Nephron progenitor cell (in vitro differentiated cells): Measurements from ENCODE around the gene SMPD1.

Source experiments
- DNase-seq: peaks from one replicate; pipeline ENCODE4 v3.0.0; 2021
- H3K27ac Mint-ChIP-seq: 2 replicates; pipeline ENCODE4 v1.8.0; 2021; ENCODE audit warnings: mild to moderate bottlenecking, moderate library complexity, mixed read lengths
- H3K27me3 Mint-ChIP-seq: 2 replicates; pipeline ENCODE4 v1.8.0; 2021; ENCODE audit warnings: mild to moderate bottlenecking, low read depth, mixed read lengths; ENCODE audit not compliant: poor library complexity
- H3K36me3 Mint-ChIP-seq: 2 replicates; pipeline ENCODE4 v1.8.0; 2021; ENCODE audit warnings: low read depth, mixed read lengths
- H3K4me1 Mint-ChIP-seq: 2 replicates; pipeline ENCODE4 v1.8.0; 2021; ENCODE audit warnings: mixed read lengths
- H3K4me3 Mint-ChIP-seq: 2 replicates; pipeline ENCODE4 v1.8.0; 2021; ENCODE audit warnings: mild to moderate bottlenecking, moderate library complexity, mixed read lengths
- H3K9me3 Mint-ChIP-seq: 2 replicates; pipeline ENCODE4 v1.8.0; 2021; ENCODE audit warnings: mild to moderate bottlenecking, moderate library complexity, mixed read lengths
- TF ChIP-seq, protein P1 (sequence below): fragments of 200-600 bp; sonication (generic); IDR thresholded peaks from 2 replicates; pipeline ENCODE4 v1.5.0; 2021; ENCODE audit warnings: antibody characterized with exemption

SMPD1 gene

GRCh38 chr11:6419009-6419631, 28.8 kb downstream of the SMPD1 start, which contains the start of gene APBB1:
APBB1 (minus strand) TSS chr11:6419094; CDS start chr11:6411347, 7,747 bp downstream.
- H3K27ac Mint-ChIP-seq: no peak within 1 kb of the TSS
- H3K4me1 Mint-ChIP-seq: peaks cover 10% of the 10 kb centered on the region
- H3K4me3 Mint-ChIP-seq: peak within 1 kb of the TSS; percentile 84
- DNase-seq: peak; percentile 79
- peaks cover 39% of the 10 kb centered on the region for H3K27me3 Mint-ChIP-seq
- H3K9me3 Mint-ChIP-seq: no peaks in the 10 kb centered on the region
- TF ChIP-seq, protein P1, sequence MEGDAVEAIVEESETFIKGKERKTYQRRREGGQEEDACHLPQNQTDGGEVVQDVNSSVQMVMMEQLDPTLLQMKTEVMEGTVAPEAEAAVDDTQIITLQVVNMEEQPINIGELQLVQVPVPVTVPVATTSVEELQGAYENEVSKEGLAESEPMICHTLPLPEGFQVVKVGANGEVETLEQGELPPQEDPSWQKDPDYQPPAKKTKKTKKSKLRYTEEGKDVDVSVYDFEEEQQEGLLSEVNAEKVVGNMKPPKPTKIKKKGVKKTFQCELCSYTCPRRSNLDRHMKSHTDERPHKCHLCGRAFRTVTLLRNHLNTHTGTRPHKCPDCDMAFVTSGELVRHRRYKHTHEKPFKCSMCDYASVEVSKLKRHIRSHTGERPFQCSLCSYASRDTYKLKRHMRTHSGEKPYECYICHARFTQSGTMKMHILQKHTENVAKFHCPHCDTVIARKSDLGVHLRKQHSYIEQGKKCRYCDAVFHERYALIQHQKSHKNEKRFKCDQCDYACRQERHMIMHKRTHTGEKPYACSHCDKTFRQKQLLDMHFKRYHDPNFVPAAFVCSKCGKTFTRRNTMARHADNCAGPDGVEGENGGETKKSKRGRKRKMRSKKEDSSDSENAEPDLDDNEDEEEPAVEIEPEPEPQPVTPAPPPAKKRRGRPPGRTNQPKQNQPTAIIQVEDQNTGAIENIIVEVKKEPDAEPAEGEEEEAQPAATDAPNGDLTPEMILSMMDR: no peak
- no peaks in the 10 kb centered on the region for H3K36me3 Mint-ChIP-seq

DNA sequence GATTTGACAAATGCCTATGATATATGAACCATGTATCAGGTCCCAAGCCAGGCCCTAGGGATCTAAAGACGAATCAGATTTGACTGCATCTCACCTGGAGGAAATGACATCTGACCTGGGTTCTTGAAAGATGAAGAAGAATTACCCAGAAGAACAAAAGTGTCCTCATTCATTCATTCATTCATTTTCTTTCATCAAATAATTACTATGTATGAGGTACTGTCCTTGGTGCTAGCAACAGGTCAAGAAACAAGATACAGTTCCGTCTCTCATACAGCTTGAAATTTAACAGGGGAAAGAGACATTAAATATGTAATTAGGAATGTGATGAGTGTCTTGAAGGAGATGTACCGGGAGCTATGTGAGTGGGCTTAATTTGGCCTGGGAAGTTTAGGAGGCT, 30.4 kb downstream of the SMPD1 start:
- peaks cover 10% of the 10 kb centered on the region for H3K4me1 Mint-ChIP-seq
- H3K36me3 Mint-ChIP-seq: no peaks in the 10 kb centered on the region
- no peak for DNase-seq
- no peak overlapping the region for H3K27ac Mint-ChIP-seq
- TF ChIP-seq, protein P1: no peak
- H3K4me3 Mint-ChIP-seq: no peak overlapping the region
- no peaks in the 10 kb centered on the region for H3K9me3 Mint-ChIP-seq
- H3K27me3 Mint-ChIP-seq: peaks cover 54% of the 10 kb centered on the region

DNA sequence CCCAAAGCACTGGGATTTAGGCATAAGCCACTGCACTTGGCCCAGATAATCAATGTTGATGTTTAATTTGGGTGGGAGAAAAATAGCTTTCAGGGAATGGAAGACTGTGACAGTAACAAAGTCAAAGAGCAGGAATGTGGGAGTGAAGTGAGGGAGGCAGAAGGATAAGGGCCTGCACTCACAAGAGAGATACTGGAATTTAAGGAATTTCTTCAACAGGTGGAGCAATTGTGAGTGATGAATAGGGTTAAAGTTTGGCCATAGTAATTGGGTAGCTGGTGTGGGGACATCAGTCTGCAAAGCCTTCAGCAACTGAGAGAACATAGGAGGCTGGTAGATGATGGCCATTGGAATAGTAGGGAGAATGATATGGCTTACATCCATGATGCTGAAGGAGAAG, 37.2 kb downstream of the SMPD1 start:
- H3K9me3 Mint-ChIP-seq: no peaks in the 10 kb centered on the region
- H3K36me3 Mint-ChIP-seq: no peaks in the 10 kb centered on the region
- DNase-seq: no peak
- no peak overlapping the region for H3K27ac Mint-ChIP-seq
- no peak overlapping the region for H3K4me3 Mint-ChIP-seq
- H3K27me3 Mint-ChIP-seq: peaks cover 50% of the 10 kb centered on the region
- no peaks in the 10 kb centered on the region for H3K4me1 Mint-ChIP-seq
- TF ChIP-seq, protein P1: no peak

- H3K9me3 Mint-ChIP-seq: no peaks in the 10 kb centered on the region
- H3K27ac Mint-ChIP-seq: no peak overlapping the region
- DNase-seq: no peak
- TF ChIP-seq, protein P1: no peak
- no peaks in the 10 kb centered on the region for H3K4me1 Mint-ChIP-seq
- no peak overlapping the region for H3K4me3 Mint-ChIP-seq
- H3K36me3 Mint-ChIP-seq: no peaks in the 10 kb centered on the region
- H3K27me3 Mint-ChIP-seq: peaks cover 14% of the 10 kb centered on the region
Measured at GRCh38 chr11:6431861-6432260, 41.6 kb downstream of the SMPD1 start.

DNA sequence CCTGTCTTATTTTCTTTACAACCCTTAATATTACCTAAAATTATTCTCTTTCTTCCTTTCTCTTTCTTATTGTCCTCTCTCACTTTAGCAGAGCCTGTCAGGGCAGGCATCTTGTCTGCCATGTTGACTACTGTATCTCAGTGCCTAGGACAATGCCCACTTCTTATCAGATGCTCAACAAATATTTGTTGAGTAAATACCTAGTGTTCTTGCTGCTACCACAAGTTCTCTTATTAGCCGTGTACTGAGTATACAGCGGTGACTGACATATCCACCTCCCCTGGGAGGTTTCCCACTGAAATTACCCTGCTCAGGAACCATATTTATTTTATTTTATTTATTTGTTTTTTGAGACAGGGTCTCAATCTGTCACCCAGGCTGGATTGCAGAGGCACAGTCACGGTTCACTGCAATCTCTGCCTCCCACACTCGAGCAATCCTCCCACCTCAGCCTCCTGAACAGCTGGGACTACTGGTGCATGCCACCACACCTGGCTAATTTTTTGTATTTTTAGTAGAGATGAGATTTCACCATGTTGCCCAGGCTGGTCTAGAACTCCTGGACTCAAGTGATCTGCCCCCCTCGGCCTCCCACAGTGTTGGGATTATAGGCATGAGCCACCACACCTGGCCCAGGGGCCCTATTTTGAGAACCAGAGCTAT, 43.9 kb downstream of the SMPD1 start:
- H3K27ac Mint-ChIP-seq: no peak overlapping the region

More for the DNA sequence above, 43.9 kb downstream of the SMPD1 start:
- TF ChIP-seq, protein P1: no peak
- DNase-seq: no peak
- Mint-ChIP-seq H3K36me3 (no peaks in the 10 kb centered on the region), H3K4me3 (no peak overlapping the region), H3K27me3 (peaks cover 6% of the 10 kb centered on the region), H3K9me3 (no peaks in the 10 kb centered on the region), H3K4me1 (no peaks in the 10 kb centered on the region)
